NT2/D1 (cell line): Measurements from ENCODE around the gene TMEM132A.

Source experiments
- DNase-seq: peaks from one replicate; pipeline ENCODE4 v3.0.0-alpha.2; 2011; ENCODE audit warnings: low read depth, low spot score
- H3K27me3 ChIP-seq: 2 replicates; pipeline ENCODE4 v1.6.0; 2011; ENCODE audit warnings: mild to moderate bottlenecking; ENCODE audit not compliant: insufficient read length, insufficient read depth
- H3K36me3 ChIP-seq: 2 replicates; pipeline ENCODE4 v1.6.1; 2011; ENCODE audit warnings: mild to moderate bottlenecking, low read length, mixed read lengths; ENCODE audit not compliant: insufficient read depth, insufficient read length
- H3K4me1 ChIP-seq: 2 replicates; pipeline ENCODE4 v1.5.1; 2011; ENCODE audit not compliant: insufficient read depth, insufficient read length
- H3K4me3 ChIP-seq: 2 replicates; pipeline ENCODE4 v1.5.1; 2011; ENCODE audit warnings: low read depth; ENCODE audit not compliant: insufficient read length
- H3K9ac ChIP-seq: 2 replicates; pipeline ENCODE4 v1.6.0; 2011; ENCODE audit warnings: low read depth; ENCODE audit not compliant: insufficient read length
- H3K9me3 ChIP-seq: 2 replicates; pipeline ENCODE4 v1.5.1; 2011; ENCODE audit warnings: mild to moderate bottlenecking, low read length; ENCODE audit not compliant: insufficient read depth
- SUZ12 ChIP-seq: IDR thresholded peaks from 2 replicates; pipeline ENCODE4 v1.6.1; 2011; ENCODE audit not compliant: insufficient read length, insufficient read depth; ENCODE audit errors: extremely low read depth
- YY1 ChIP-seq: IDR thresholded peaks from 2 replicates; pipeline ENCODE4 v1.6.1; 2011; ENCODE audit not compliant: insufficient read length, insufficient read depth
- ZNF274 ChIP-seq: IDR thresholded peaks from 2 replicates; pipeline ENCODE4 v1.6.1; 2011; ENCODE audit warnings: mild to moderate bottlenecking, low read depth, low read length

Gene TMEM132A

GRCh38 chr11:60923326-60923725, 934 bp upstream of the TMEM132A start:
- Histone ChIP-seq H3K4me3 (no peak overlapping the region), H3K36me3 (peaks cover 72% of the 10 kb centered on the region), H3K4me1 (peaks cover 7% of the 10 kb centered on the region), H3K27me3 (no peaks in the 10 kb centered on the region), H3K9ac (no peak overlapping the region), H3K9me3 (peaks cover 7% of the 10 kb centered on the region; the same call in 1 of the 2 replicates)
- TF ChIP-seq ZNF274: no peak
- TF ChIP-seq YY1: no peak
- no peak for TF ChIP-seq SUZ12
- DNase-seq: no peak

GRCh38 chr11:60923800-60924109, 505 bp upstream of the TMEM132A start:
- TF ChIP-seq SUZ12: no peak
- no peak for TF ChIP-seq ZNF274
- no peak for TF ChIP-seq YY1
- no peaks in the 10 kb centered on the region for H3K27me3 ChIP-seq
- no peak for DNase-seq
- H3K9ac ChIP-seq: no peak overlapping the region
- peaks cover 7% of the 10 kb centered on the region; the same call in 1 of the 2 replicates for H3K9me3 ChIP-seq
- H3K36me3 ChIP-seq: peaks cover 73% of the 10 kb centered on the region
- H3K4me1 ChIP-seq: peaks cover 7% of the 10 kb centered on the region
- peak overlapping the region; percentile 23 for H3K4me3 ChIP-seq

- TF ChIP-seq ZNF274 (no peak), YY1 (no peak), SUZ12 (no peak)
- peaks cover 4% of the 10 kb centered on the region for H3K4me1 ChIP-seq
- peaks cover 7% of the 10 kb centered on the region; the same call in 1 of the 2 replicates for H3K9me3 ChIP-seq
- peaks cover 77% of the 10 kb centered on the region for H3K36me3 ChIP-seq
- H3K4me3 ChIP-seq: peak overlapping the region; percentile 83
- H3K9ac ChIP-seq: peak overlapping the region; percentile 94
- no peak for DNase-seq
- no peaks in the 10 kb centered on the region for H3K27me3 ChIP-seq
These were observed 920 bp downstream of the TMEM132A start for GRCh38 chr11:60924906-60925853.

- DNase-seq: no peak
- Histone ChIP-seq H3K4me3 (no peak overlapping the region), H3K27me3 (no peaks in the 10 kb centered on the region), H3K9me3 (peaks cover 7% of the 10 kb centered on the region; the same call in 1 of the 2 replicates), H3K9ac (peak overlapping the region; percentile 94), H3K4me1 (peaks cover 4% of the 10 kb centered on the region), H3K36me3 (peaks cover 77% of the 10 kb centered on the region)
- TF ChIP-seq SUZ12 (no peak), ZNF274 (no peak), YY1 (no peak)
These were observed 1.6 kb downstream of the TMEM132A start for GRCh38 chr11:60925868-60926267.

GRCh38 chr11:60926500-60926899, 2.2 kb downstream of the TMEM132A start:
- DNase-seq: no peak
- peaks cover 77% of the 10 kb centered on the region for H3K36me3 ChIP-seq
- no peak overlapping the region for H3K4me3 ChIP-seq
- H3K9ac ChIP-seq: no peak overlapping the region
- peaks cover 5% of the 10 kb centered on the region for H3K4me1 ChIP-seq
- H3K27me3 ChIP-seq: no peaks in the 10 kb centered on the region
- peaks cover 7% of the 10 kb centered on the region; the same call in 1 of the 2 replicates for H3K9me3 ChIP-seq
- TF ChIP-seq ZNF274 (no peak), SUZ12 (no peak), YY1 (no peak)

DNA sequence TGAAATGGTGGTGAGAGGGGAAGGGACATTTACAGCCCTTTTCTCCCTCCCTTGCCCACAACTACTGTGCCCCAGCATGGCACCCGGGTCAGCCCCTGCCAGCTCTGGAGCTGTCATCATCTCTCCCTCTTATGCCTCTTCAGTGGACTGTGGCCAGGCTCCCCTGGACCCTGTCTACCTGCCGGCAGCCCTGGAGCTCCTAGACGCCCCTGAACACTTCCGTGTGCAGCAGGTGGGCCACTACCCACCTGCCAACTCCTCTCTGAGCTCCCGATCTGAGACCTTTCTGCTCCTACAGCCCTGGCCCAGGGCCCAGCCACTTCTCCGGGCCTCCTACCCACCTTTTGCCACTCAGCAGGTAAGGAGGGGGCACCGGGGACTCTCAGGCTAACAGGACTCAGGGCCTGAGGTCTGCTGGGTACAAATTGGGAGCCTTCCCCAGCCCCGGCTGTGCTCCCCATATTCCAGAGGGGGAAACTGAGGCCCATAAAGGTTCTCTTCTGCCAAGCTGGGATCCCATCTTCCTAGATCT, 2.9 kb downstream of the TMEM132A start:
- no peak for DNase-seq
- peaks cover 7% of the 10 kb centered on the region; the same call in 1 of the 2 replicates for H3K9me3 ChIP-seq
- H3K4me3 ChIP-seq: no peak overlapping the region
- peaks cover 11% of the 10 kb centered on the region for H3K4me1 ChIP-seq
- no peaks in the 10 kb centered on the region for H3K27me3 ChIP-seq
- TF ChIP-seq YY1: no peak
- no peak for TF ChIP-seq ZNF274
- no peak for TF ChIP-seq SUZ12
- H3K36me3 ChIP-seq: peaks cover 77% of the 10 kb centered on the region
- H3K9ac ChIP-seq: no peak overlapping the region

DNA sequence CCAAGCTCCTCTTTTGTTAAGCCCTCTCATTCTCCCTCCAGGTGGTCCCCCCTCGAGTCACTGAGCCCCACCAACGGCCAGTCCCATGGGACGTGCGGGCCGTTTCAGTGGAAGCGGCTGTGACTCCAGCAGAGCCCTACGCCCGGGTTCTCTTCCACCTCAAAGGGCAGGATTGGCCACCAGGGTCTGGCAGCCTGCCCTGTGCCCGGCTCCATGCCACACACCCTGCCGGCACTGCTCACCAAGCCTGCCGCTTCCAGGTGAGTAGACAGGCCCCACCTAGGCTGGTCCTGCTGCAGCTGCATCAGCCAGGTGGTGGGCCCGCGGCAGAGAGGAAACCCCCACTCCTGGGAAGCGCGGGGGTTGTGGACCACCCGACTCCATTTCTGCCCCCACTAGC, 3.3 kb downstream of the TMEM132A start:
- TF ChIP-seq YY1 (no peak), ZNF274 (no peak), SUZ12 (no peak)
- Histone ChIP-seq H3K9ac (no peak overlapping the region), H3K9me3 (peaks cover 7% of the 10 kb centered on the region; the same call in 1 of the 2 replicates), H3K27me3 (no peaks in the 10 kb centered on the region), H3K4me1 (peaks cover 13% of the 10 kb centered on the region), H3K4me3 (no peak overlapping the region), H3K36me3 (peaks cover 77% of the 10 kb centered on the region)
- DNase-seq: no peak
